ENCODE data around the gene ITGB1.
"Not testable (repeated sequence)": the region's sequence is repeated elsewhere in the genome, so short reads cannot be mapped to it uniquely, and the experiment has no call there.

GRCh38 chr10:32895200-32895968 lies 62.6 kb downstream of the ITGB1 start:
- not testable (repeated sequence) for TF ChIP-seq POLR2A, EP300, POLR2AphosphoS5 (IDR thresholded peaks at IDR 0.05)
- TF ChIP-seq, protein P1, sequence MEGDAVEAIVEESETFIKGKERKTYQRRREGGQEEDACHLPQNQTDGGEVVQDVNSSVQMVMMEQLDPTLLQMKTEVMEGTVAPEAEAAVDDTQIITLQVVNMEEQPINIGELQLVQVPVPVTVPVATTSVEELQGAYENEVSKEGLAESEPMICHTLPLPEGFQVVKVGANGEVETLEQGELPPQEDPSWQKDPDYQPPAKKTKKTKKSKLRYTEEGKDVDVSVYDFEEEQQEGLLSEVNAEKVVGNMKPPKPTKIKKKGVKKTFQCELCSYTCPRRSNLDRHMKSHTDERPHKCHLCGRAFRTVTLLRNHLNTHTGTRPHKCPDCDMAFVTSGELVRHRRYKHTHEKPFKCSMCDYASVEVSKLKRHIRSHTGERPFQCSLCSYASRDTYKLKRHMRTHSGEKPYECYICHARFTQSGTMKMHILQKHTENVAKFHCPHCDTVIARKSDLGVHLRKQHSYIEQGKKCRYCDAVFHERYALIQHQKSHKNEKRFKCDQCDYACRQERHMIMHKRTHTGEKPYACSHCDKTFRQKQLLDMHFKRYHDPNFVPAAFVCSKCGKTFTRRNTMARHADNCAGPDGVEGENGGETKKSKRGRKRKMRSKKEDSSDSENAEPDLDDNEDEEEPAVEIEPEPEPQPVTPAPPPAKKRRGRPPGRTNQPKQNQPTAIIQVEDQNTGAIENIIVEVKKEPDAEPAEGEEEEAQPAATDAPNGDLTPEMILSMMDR (IDR thresholded peaks at IDR 0.05): not testable (repeated sequence)
